Uterus (tissue), 2 donors: ENCODE measurements around the gene KRTAP5-10.

ENCODE experiments used
- CTCF ChIP-seq, 4 experiments: fragments of 200-600 bp in 2 of 4; fragments of 450-650 bp in 2 of 4; sonication (generic) in 2 of 4; IDR thresholded peaks; one replicate each; pipeline ENCODE4 v1.5.1; 2016 to 2019; ENCODE audit warnings: antibody characterized with exemption in 4 of 4, mild to moderate bottlenecking in 2 of 4, moderate library complexity in 1 of 4
- POLR2A ChIP-seq, 2 donors: fragments of 450-650 bp; IDR thresholded peaks; one replicate each; pipeline ENCODE4 v1.6.1; 2016; ENCODE audit warnings: antibody characterized with exemption in 2 of 2, mild to moderate bottlenecking in 1 of 2, moderate library complexity in 1 of 2

GRCh38 chr11:71574418-71574817, 9.1 kb downstream of the KRTAP5-10 start:
- TF ChIP-seq CTCF (IDR thresholded peaks at IDR 0.05) (no peak), POLR2A (IDR thresholded peaks at IDR 0.05) (no peak)
